AG04450 (cell line): ENCODE measurements around the gene POLR2L. TPM values are rescaled to one million over a fixed set of nuclear protein-coding genes. Genes with fewer than 3 reads are reported as not detected.

Source experiments
- CTCF ChIA-PET: fragments of 300-600, 350-600 bp; formaldehyde crosslinking; extraction: SDS; loops from one replicate; lab custom pipeline; 2022; ENCODE audit warnings: antibody characterized with exemption, inconsistent platforms; lab: Charles Lee
- POLR2A ChIA-PET: fragments of 350-600 bp; formaldehyde crosslinking; extraction: SDS; loops from one replicate; lab custom pipeline; 2021; ENCODE audit warnings: antibody characterized with exemption, inconsistent platforms; lab: Yijun Ruan, JAX
- DNase-seq: peaks from one replicate; pipeline ENCODE4 v3.0.0-alpha.2; 2011; ENCODE audit warnings: low read depth, low spot score
- H3K27ac ChIP-seq: one replicate; pipeline ENCODE4 v1.5.1; 2012; ENCODE audit warnings: low read depth, low read length, control low read depth
- H3K27me3 ChIP-seq: one replicate; pipeline ENCODE4 v1.6.0; 2012; ENCODE audit warnings: low read length; ENCODE audit not compliant: control insufficient read depth, insufficient read depth
- H3K4me3 ChIP-seq: 2 replicates; pipeline ENCODE4 v1.5.1; 2011; ENCODE audit warnings: mild to moderate bottlenecking, low read depth, low read length, control low read depth
- H3K9me3 ChIP-seq: 2 replicates; pipeline ENCODE4 v1.5.1; 2012; ENCODE audit warnings: low read length; ENCODE audit not compliant: control insufficient read depth, insufficient read depth
- polyA plus RNA-seq: library from polyadenylated mRNA; depleted of rRNA; stranded (reverse); fragments of >200 nt; gene quantifications from 2 replicates; pipeline ENCODE4 v1.2.3, GENCODE V29; 2011
- TF ChIP-seq, protein P1 (sequence below): IDR thresholded peaks from 2 replicates; pipeline ENCODE4 v1.5.1; 2011; ENCODE audit warnings: low read depth, low read length, control low read depth, inconsistent platforms

POLR2L gene
- polyA plus RNA-seq, 1 experiment: 211 TPM

DNA sequence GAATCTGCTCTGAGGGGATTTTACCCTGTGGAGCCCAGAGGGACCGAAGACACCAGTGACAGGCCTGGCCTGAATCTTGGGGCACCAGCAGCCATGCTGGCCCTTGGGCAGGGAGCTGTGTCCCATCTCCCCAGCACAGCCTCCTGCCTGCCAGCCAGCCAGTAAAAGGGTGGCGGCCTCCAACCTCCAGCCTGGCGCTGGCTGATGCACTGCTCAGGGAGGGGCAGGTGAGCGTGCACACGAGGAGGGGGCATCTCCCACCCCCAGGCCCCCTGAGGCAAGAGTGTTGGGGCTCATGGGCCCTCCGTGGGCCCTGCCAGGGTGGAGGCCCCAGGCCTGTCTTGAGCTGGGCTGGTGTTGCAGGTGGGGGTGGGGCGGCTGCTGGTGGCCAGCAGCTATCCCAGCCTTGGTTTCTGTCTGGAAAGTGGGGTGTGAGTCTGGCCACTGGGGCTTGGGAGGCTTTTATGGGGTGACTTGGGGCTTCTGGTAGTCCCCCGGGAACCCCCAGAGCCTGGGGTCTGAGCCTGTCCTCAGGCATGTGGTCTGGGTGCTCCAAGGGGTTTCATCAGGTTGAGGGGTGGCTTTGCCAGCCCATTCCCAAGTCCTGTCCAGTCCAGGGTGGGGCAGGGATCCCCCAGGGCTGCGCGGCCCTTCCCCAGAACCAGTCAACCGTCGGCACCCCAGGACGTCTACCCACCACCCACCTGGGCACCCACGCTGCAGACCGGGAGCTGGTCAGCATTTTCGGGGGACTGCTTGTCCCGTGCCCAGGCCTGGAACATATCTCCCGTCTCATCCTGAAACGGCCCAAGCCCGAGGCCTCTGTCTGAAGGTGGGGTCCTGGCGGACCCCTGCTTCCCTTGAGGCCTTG, 18.1 kb upstream of the POLR2L start:
- CTCF ChIA-PET: interaction anchor here (1.2 to 1.5 kb wide), 2 partner anchors 12 to 13 kb away, joined by 4 to 8 read pairs; no protein-coding TSS in a partner anchor
- no peaks in the 10 kb centered on the region; the same call in 1 of the 2 replicates for H3K9me3 ChIP-seq
- H3K4me3 ChIP-seq: no peak overlapping the region
- no peaks in the 10 kb centered on the region for H3K27me3 ChIP-seq
- POLR2A ChIA-PET: interaction anchor here (0.8 to 2.3 kb wide), 5 partner anchors 12 to 41 kb away, joined by 4 to 15 read pairs (median 6); partner anchors contain the start of gene PNPLA2
- no peak for DNase-seq
- peak overlapping the region; percentile 31 for H3K27ac ChIP-seq
- TF ChIP-seq, protein P1, sequence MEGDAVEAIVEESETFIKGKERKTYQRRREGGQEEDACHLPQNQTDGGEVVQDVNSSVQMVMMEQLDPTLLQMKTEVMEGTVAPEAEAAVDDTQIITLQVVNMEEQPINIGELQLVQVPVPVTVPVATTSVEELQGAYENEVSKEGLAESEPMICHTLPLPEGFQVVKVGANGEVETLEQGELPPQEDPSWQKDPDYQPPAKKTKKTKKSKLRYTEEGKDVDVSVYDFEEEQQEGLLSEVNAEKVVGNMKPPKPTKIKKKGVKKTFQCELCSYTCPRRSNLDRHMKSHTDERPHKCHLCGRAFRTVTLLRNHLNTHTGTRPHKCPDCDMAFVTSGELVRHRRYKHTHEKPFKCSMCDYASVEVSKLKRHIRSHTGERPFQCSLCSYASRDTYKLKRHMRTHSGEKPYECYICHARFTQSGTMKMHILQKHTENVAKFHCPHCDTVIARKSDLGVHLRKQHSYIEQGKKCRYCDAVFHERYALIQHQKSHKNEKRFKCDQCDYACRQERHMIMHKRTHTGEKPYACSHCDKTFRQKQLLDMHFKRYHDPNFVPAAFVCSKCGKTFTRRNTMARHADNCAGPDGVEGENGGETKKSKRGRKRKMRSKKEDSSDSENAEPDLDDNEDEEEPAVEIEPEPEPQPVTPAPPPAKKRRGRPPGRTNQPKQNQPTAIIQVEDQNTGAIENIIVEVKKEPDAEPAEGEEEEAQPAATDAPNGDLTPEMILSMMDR: no peak

DNA sequence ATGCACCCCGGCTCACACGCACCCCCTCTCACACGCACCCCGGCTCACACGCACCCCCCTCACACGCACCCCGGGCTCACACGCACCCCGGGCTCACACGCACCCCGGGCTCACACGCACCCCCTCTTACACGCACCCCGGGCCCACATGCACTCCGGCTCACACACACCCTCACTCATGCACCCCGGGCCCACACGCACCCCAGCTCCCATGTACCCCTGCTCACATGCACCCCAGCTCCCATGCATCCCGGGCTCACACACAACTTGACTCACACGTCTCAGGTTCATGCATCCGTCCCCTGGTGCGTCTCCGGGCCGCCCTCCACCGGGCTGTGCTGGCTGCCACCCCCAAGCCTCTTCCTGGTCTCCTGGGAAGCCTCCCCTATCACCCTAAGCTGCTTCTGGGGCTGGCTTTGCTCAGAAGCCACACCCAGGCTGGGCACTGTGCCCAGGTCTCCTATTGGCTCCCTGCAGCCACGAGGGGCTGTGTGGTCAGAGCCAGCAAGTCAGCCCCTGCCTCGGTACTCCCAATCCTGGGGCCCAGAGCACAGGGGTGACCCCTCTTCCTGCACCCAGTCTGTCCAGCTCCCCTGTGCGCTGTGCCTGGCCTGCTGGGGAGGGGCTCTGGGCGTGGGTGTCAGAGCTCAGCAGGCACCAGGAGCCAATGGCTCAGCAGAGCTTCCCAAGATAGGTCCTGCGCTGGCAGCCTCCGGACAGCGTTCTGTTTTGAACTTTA, 17.2 kb upstream of the POLR2L start:
- TF ChIP-seq, protein P1: no peak
- CTCF ChIA-PET: interaction anchor here (1.2 kb wide), 1 partner anchor 11 kb away, joined by 4 read pairs; no protein-coding TSS in a partner anchor
- H3K27me3 ChIP-seq: no peaks in the 10 kb centered on the region
- H3K9me3 ChIP-seq: no peaks in the 10 kb centered on the region; the same call in 1 of the 2 replicates
- H3K27ac ChIP-seq: peak overlapping the region; percentile 31
- H3K4me3 ChIP-seq: peak overlapping the region; percentile 47
- DNase-seq: peak; percentile 75
- POLR2A ChIA-PET: interaction anchor here (0.6 to 2.3 kb wide), 6 partner anchors 12 to 40 kb away, joined by 4 to 15 read pairs (median 6); partner anchors contain the start of gene PNPLA2

DNA sequence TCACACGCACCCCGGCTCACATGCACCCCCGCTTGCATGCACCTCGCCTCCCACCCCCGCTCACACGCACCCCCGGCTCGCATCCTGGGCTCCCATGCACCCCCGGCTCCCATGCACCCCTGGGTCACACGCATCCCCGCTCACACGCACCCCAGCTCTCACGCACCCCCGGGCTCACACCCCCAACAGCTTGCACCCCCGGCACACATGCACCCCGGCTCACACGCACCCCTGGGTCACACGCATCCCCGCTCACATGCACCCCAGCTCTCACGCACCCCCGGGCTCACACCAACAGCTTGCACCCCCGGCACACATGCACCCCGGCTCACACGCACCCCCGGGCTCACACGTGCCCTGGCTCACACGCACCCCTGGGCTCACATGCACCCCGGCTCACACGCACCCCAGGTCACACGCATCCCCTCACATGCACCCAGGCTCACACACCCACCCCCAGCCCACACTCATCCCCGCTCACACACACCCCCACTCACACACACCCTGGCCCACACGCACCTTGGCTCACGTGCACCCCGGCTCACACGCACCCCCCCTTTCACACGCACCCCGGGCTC, 16.5 kb upstream of the POLR2L start:
- Histone ChIP-seq H3K9me3 (no peaks in the 10 kb centered on the region; the same call in 1 of the 2 replicates), H3K4me3 (no peak overlapping the region), H3K27me3 (no peaks in the 10 kb centered on the region), H3K27ac (no peak overlapping the region)
- CTCF ChIA-PET: no interaction called here
- DNase-seq: no peak
- POLR2A ChIA-PET: interaction anchor here (0.6 to 2.3 kb wide), 3 partner anchors 11 to 40 kb away, joined by 4 to 8 read pairs (median 6); partner anchors contain the start of gene PNPLA2
- TF ChIP-seq, protein P1: no peak

DNA sequence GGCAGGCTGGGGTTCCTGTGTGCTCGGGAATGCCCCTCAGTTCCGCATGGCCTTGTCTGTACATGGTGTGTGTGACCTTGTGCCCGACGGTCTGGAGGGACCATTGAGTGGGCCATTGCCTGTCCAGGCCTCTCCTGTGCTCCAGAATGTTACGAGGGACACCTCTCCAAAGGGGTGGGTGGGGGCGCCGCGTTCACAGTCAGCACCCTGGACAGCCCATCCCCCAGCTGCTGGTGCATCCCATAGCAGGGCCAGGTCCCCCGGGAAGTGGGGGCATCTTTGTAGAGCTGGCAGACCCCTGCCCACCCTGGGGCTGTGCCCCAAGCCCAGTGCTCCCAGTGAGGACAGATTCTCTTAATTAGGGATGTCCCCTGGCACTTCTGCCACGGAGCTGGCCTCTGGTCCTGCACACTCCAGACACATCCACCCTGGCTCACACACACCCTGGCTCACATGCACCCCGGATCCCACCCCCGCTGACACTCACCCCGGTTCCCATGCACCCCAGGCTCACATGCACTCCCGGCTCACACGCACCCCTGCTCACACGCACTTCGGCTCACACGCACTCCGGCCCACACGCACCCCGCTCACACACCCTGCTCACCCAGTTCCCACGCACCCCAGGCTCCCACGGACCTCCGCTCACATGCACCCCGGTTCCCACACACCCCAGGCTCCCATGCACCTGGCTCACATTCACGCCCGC, 15.9 kb upstream of the POLR2L start:
- Histone ChIP-seq H3K9me3 (no peaks in the 10 kb centered on the region; the same call in 1 of the 2 replicates), H3K27ac (no peak overlapping the region), H3K4me3 (no peak overlapping the region), H3K27me3 (no peaks in the 10 kb centered on the region)
- POLR2A ChIA-PET: interaction anchor here (1.0 to 2.3 kb wide), 2 partner anchors 10 to 17 kb away, joined by 6 read pairs; no protein-coding TSS in a partner anchor
- no peak for DNase-seq
- TF ChIP-seq, protein P1: no peak
- CTCF ChIA-PET: no interaction called here
